WERI-Rb-1 (cell line): ENCODE data around the gene ALMS1.
"Not testable (repeated sequence)": the region's sequence is repeated elsewhere in the genome, so short reads cannot be mapped to it uniquely, and the experiment has no call there.

ENCODE experiments used
- DNase-seq: peaks from one replicate; pipeline ENCODE4 v3.0.0-alpha.2; 2020
- H3K27ac ChIP-seq: fragments of 250-450 bp; sonication (Bioruptor Pico); 2 replicates; pipeline ENCODE4 v1.5.1; 2020; ENCODE audit warnings: mild to moderate bottlenecking, moderate library complexity
- H3K27me3 ChIP-seq: fragments of 250-450 bp; sonication (Bioruptor Pico); 2 replicates; pipeline ENCODE4 v1.5.1; 2021; ENCODE audit warnings: mild to moderate bottlenecking, low read depth, moderate library complexity; ENCODE audit not compliant: insufficient read depth, severe bottlenecking
- H3K36me3 ChIP-seq: fragments of 250-450 bp; sonication (Bioruptor Pico); 2 replicates; pipeline ENCODE4 v1.5.1; 2020; ENCODE audit warnings: mild to moderate bottlenecking, moderate library complexity
- H3K4me3 ChIP-seq: 2 replicates; pipeline ENCODE4 v1.5.1; 2011; ENCODE audit warnings: low read depth, mild to moderate bottlenecking, control low read depth, low read length
- H3K9me3 ChIP-seq: fragments of 250-450 bp; sonication (Bioruptor Pico); 2 replicates; pipeline ENCODE4 v1.5.1; 2021; ENCODE audit warnings: mild to moderate bottlenecking, moderate library complexity; ENCODE audit not compliant: severe bottlenecking
- CTCF ChIP-seq: IDR thresholded peaks from 2 replicates; pipeline ENCODE4 v1.5.1; 2011; ENCODE audit warnings: low read depth, mild to moderate bottlenecking, control low read depth, inconsistent platforms, low read length

The ALMS1 gene

GRCh38 chr2:73642338-73643018 is 256.8 kb downstream of the ALMS1 start, which contains the start of gene NAT8:
TSS of gene NAT8 (minus strand) at chr2:73642422. CDS start at chr2:73641628, 794 bp downstream.
- DNase-seq = no peak
- TF ChIP-seq CTCF = no peak
- no peak within 1 kb of the TSS for H3K27ac ChIP-seq

GRCh38 chr2:73647690-73648089 is 262.1 kb downstream of the ALMS1 start:
- H3K9me3 ChIP-seq = peaks cover 12% of the 10 kb centered on the region
- H3K4me3 ChIP-seq, DNase-seq, H3K27ac ChIP-seq, H3K36me3 ChIP-seq, H3K27me3 ChIP-seq: not testable (repeated sequence)

More at GRCh38 chr2:73642338-73643018, 256.8 kb downstream of the ALMS1 start, which contains the start of gene NAT8:
- no peak within 1 kb of the TSS for H3K4me3 ChIP-seq
- peaks cover 5% of the 10 kb centered on the region for H3K27me3 ChIP-seq
- peaks cover 17% of the 10 kb centered on the region for H3K9me3 ChIP-seq
- H3K36me3 ChIP-seq = no peaks in the 10 kb centered on the region

GRCh38 chr2:73651591-73652230 is 266.1 kb downstream of the ALMS1 start:
- no peak for TF ChIP-seq CTCF
- no peak overlapping the region for H3K4me3 ChIP-seq
- DNase-seq = no peak
- H3K9me3 ChIP-seq = peaks cover 11% of the 10 kb centered on the region
- H3K36me3 ChIP-seq = no peaks in the 10 kb centered on the region
- H3K27ac ChIP-seq = no peak overlapping the region
- no peaks in the 10 kb centered on the region for H3K27me3 ChIP-seq

GRCh38 chr2:73652348-73652747 is 266.7 kb downstream of the ALMS1 start:
- no peak for DNase-seq
- Histone ChIP-seq H3K36me3 (no peaks in the 10 kb centered on the region), H3K27me3 (no peaks in the 10 kb centered on the region), H3K4me3 (no peak overlapping the region), H3K27ac (no peak overlapping the region), H3K9me3 (peaks cover 8% of the 10 kb centered on the region)
- TF ChIP-seq CTCF = no peak

GRCh38 chr2:73654175-73654574 is 268.5 kb downstream of the ALMS1 start:
- TF ChIP-seq CTCF = no peak
- no peak for DNase-seq
- Histone ChIP-seq H3K4me3 (no peak overlapping the region), H3K9me3 (no peaks in the 10 kb centered on the region), H3K36me3 (no peaks in the 10 kb centered on the region), H3K27ac (no peak overlapping the region), H3K27me3 (no peaks in the 10 kb centered on the region)
